H1 (cell line): Measurements from ENCODE around the gene OR10G7. TPM values are rescaled to one million over a fixed set of nuclear protein-coding genes. Genes with fewer than 3 reads are reported as not detected.

Experiments used
- EGR1 ChIP-seq: IDR thresholded peaks from 2 replicates; pipeline ENCODE4 v1.6.1; 2011; ENCODE audit warnings: low read depth, low read length, borderline replicate concordance
- polyA plus RNA-seq, 7 experiments: library from polyadenylated mRNA; depleted of rRNA in 3 of 7; stranded (reverse) in 5 of 7; unstranded in 2 of 7; fragments of >200 nt in 5 of 7; fragments of 200-250 nt in 2 of 7; gene quantifications; 1 replicate in 5 of 7; 2 replicates in 1 of 7; 4 replicates in 1 of 7; pipeline versions ENCODE4 v1.2.1 to v1.2.3, GENCODE V29; 2011 to 2013; ENCODE audit warnings: missing spikeins in 2 of 7, mixed read lengths in 2 of 7
- total RNA-seq: library from RNA; stranded (reverse); fragmentation: NEBNext Ultra II Directional; extraction: Animal tissue kit (Norgen Biotek cat#: 25700); gene quantifications from 2 replicates; pipeline ENCODE4 v1.2.1, GENCODE V29; 2021

OR10G7 gene
- total and polyA plus RNA-seq, 2 of the 8 experiments (the other 6 are each of a cell fraction or from before 2014, with no cell fraction given) = not detected

- no peak for TF ChIP-seq EGR1
Measured at GRCh38 chr11:124071623-124071948, 30.5 kb upstream of the OR10G7 start (continued).
